Activated effector memory CD4-positive, alpha-beta T cell treated with Interleukin-2 at 50 U/mL for 16 hours (primary cell): ENCODE data around the gene BMPR1A.
A peak's percentile ranks its signal among the peaks of the same experiment; 100 is the strongest.
"Not testable (repeated sequence)": the region's sequence is repeated elsewhere in the genome, so short reads cannot be mapped to it uniquely, and the experiment has no call there.

Experiments
- DNase-seq: peaks from one replicate; pipeline ENCODE4 v3.0.0-alpha.2; 2020

The BMPR1A gene

DNA sequence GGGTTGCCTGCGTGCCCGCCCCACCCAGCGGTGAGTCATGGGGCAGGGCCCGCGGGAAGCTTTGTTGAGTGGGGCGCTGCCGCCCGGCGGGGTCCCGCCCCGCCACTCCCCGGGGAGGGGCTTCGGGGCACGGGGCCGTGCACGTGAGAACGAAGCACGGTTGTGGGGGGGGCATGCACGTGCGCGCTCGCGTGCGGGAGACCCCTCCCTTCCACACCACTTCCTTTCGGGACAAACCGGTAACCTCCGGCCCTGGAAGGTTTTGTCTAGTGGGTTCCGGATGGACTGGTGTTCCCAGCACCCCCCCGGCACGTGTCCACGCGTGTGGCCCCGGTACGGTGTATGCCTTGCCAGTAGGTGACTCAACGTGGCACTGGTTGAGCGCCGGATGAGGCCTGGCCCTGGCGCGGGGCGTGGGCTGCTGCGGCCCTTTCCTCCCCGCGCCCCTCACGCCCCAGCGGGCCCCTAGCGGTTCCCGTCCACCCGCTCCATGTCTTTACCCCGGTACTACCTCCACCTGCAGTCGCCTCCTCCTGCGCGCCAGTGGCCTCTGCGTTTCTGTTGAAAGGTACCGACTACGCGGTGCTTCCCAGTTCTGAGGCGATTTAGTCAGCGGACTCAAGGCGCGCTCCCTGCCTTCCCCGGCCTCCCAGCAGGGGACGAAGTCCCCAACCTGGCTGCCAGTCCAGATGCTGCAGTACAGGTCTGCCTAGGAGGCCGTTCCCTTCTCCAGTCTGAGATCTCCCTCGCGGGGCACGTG lies 215.0 kb downstream of the BMPR1A start:
- peak; percentile 93 for DNase-seq

DNA sequence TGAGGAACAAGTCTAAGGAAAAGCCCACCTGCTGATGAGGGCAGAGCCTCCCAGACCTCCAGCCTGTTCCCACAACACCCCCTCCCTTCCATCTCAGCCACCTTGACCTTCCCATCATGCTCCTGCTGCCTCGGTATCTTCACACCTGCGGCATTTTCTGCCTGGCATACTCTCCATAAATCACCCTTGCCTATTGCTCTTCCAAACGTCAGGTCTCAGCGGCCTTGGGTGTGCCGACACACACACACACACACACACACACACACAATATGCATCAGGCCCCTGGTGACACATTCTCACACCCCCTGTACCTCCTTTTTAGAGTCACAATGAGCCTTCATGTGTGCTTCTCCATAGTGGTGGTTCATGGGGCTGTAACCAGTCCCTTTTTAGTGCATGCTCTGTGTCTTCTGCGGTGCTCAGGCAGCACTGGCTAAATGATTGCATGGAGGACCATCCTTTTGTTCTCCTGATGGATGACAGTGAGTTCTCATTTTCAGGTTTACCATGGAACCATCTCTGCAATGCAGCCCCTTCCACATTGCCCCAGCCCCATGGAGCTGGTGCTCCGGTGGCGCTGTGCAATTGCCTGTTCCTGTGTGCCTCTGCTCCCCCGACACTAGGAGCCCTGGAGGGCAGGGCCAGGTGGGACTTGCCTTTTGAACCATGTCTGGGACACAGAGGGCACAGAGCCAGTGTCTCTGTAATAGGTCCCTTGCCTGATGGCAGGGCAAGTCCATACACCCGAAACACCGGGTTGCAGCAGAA lies 216.4 kb downstream of the BMPR1A start:
- DNase-seq = no peak

DNA sequence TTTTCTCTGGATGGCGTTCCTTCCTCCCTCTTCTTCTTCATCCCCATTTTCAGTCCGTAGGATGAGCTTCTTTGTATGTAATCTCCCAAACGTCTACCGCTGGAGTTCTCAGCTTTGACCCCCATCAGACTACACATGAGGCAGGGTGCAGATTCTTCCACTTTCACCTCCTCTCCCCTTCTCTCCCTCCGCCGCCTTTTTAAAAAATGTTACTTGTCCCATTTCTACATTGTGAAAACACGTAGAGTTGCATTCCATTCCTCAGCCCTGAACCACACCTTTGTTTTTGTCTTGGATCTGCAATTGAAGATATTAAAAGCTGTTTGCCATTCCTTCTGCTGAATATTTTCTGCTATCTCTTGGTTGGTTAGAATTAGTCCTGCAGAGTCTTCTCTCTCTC lies 218.1 kb downstream of the BMPR1A start:
- no peak for DNase-seq

GRCh38 chr10:86976362-86977056 lies 220.1 kb downstream of the BMPR1A start:
- no peak for DNase-seq

- DNase-seq = not testable (repeated sequence)
Observed at GRCh38 chr10:86978457-86978856, 222.0 kb downstream of the BMPR1A start.

DNA sequence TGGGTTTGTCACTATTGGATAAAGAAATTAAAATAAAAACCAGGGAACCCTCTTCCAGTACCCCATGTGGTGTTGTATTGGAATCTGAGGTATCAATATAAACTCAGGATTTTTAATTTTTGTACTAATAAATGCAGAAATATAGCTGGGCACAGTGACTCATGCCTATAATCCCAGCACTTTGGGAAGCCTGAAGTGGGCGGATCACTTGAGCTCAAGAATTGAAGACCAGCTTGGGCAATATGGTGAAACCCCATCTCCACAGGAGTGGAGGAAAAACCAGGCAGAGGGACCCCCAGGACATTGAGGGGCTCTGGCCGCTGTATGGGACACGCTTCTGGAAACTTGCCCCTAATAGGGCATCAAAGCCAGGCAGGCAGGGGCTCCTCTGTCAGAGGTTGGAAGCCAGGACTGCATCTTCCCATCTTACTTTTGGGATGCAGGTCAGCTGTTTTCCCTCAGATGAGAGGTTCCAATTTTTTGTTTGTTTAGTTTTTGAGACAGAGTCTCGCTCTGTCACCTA lies 222.9 kb downstream of the BMPR1A start:
- no peak for DNase-seq

GRCh38 chr10:86979977-86980448 lies 223.6 kb downstream of the BMPR1A start:
- no peak for DNase-seq

DNA sequence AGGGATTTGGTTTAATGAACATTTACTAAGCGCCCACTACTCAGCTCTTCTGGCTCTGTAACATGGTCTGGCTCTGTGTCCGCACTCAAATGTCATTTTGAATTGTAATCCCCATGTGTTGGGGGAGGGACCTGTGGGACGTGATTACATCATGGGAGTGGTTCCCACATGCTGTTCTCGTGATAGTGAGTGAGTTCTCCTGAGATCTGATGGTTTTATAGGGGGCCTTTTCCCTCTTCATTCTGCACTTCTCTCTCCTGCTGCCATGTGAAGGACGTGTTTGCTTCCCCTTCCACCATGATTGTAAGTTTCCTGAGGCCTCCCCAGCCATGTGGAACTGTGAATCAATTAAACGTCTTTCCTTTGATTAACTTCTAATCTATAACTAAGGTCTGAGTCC lies 224.6 kb downstream of the BMPR1A start:
- DNase-seq = not testable (repeated sequence)

GRCh38 chr10:86981716-86982115 lies 225.3 kb downstream of the BMPR1A start:
- no peak for DNase-seq
